ENCODE results near the gene YWHAG. TPM values are rescaled to one million over a fixed set of nuclear protein-coding genes. Genes with fewer than 3 reads are reported as not detected.
A peak's percentile ranks its signal among the peaks of the same experiment; 100 is the strongest.
"Not testable (repeated sequence)": the region's sequence is repeated elsewhere in the genome, so short reads cannot be mapped to it uniquely, and the experiment has no call there.

YWHAG gene
- total RNA-seq, 1 experiment from 2014 or later = 84.6 TPM

DNA sequence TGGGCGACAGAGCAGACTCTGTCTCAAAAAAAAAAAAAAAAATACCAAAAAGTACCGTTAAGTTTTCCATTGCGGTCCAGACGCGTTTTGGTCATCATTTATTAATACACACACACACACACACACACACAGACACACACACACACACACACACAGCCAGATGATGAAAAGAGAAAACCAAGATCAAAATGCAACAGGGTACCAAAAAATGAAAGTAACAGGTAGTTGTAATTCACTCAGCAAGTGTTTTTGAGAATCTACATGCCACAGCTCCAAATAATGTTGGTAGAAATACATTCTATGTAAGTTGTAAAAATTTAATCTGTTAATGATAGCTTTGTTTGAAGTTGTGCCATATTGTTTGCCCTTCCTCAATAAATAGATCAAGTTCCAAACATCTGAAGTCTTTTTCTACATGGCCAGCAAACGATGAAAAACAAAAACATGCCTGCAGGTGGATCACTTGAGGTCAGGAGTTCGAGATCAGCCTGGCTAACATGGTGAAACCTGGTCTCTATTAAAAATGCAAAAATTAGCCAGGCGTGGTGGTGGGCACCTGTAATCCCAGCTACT lies 9.4 kb downstream of the YWHAG start:
- DNase-seq (ENCODE audit: low spot score) = no peak

GRCh38 chr7:76347710-76348109 lies 11.1 kb downstream of the YWHAG start:
- no peak for DNase-seq (ENCODE audit: low spot score)

- peak; percentile 95 for DNase-seq (ENCODE audit: low spot score)
Observed at GRCh38 chr7:76346778-76347177, 12.0 kb downstream of the YWHAG start.

DNA sequence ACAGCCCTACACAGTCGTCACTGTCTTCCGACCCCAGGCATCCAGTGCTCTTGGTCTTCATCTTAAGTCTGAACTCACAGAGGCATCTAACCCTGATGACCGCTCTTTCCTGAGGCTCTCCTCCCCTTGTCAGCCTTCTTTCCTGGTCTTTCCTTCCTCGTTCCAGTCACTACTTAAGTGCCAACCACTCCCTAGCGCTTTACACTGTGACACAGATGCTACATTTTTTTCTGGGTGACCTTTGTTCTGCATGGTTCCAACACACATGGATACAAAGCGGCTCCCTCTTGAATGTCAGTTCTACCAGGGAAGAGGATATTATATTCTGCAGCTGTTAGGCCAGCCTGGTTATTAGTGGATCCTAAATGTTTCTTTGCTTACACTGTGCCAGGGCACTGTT lies 12.7 kb downstream of the YWHAG start:
- peak; percentile 95 for DNase-seq (ENCODE audit: low spot score)

GRCh38 chr7:76343931-76344321 lies 14.9 kb downstream of the YWHAG start:
- DNase-seq (ENCODE audit: low spot score) = no peak

DNA sequence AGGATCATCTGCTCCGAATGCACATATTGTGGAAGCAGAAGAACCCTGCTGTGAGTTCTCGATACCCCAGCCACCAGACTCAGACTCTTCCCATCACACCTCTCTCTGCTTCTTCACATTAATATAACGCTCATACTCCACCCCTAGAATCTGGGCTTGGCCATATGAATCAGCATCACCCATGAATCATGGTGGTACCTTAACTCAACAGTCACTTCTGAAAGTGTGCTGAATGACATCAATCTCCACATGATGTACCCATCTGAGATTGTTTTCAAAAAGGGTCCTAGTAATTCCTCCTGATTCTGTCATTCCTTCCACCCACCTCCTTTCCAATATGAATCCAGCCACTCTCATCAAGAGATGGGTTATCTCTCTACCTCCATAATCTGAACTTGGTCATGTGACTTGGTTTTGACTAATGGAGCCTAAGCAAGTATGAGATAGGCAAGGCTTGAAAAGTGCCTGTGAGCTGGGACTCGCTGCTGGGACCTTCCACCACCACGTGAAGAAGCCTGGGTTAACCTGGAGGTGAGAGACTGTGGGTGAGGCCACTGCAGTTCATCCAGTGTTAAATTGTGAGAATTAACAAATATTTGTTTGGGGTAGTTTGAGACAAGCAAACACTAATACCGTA lies 15.4 kb downstream of the YWHAG start:
- DNase-seq (ENCODE audit: low spot score) = no peak

DNA sequence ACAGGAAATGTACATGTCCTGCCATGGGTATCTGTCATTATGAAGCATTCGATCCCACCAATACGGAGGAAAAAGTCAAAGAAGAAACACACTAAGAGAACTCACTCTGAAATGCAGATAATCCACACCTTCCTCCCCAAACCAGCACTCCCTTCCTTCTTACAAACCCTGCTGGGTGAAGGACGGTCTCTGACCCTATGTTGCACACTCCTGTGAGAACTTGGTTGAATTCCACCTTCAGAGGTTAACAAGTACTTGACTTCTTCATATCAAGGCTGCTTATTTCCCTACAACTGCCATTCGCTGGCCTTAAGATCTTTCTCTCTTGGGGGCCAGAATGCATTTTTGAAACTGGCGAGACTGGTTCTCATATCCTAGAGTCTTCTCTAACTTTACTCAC lies 16.6 kb downstream of the YWHAG start:
- no peak for DNase-seq (ENCODE audit: low spot score)

DNA sequence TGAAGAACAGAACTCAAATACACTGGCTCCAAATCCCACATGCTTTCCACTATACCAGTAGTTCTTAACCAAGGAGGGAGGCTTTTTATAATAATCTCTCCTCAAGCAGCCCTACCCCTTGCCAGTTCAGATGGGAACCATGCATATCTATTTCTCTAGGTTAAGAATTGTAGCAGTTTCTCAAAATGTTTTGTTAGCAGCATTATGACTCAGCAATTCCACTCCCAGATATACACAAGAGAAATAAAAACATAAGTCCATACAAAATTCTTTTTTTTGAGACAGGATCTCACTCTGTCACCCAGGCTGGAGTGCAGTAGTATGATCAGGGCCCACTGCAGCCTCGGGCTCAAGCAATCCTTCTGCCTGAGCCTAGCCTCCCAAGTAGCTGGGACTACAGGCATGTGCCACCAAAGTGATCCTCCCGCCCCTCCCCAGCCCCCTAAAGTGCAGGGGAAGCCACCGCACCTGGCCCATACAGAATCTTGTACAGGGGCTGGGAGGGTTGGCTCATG lies 18.1 kb downstream of the YWHAG start:
- no peak for DNase-seq (ENCODE audit: low spot score)

- no peak for DNase-seq (ENCODE audit: low spot score)
Observed at GRCh38 chr7:76338298-76339084, 20.3 kb downstream of the YWHAG start.

- no peak for DNase-seq (ENCODE audit: low spot score)
Observed at GRCh38 chr7:76337147-76337546, 21.6 kb downstream of the YWHAG start.

DNA sequence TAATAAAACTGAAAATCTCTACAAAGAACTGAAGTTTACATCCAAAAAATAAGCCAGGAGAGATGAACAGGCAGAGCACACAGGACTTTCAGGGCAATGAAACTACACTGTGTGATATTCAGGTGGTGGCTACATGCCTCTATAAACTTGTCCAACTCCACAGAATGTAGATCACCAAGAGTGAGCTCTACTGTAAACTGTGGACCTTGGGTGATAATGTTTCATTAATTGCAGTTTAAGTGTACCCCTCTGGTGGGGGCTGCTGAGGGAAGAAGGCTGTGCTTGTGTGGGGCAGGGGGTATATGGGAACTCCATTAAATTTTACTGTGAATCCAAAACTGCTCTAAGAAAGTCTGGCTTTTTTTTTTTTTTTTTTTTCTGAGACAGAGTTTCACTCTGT lies 22.7 kb downstream of the YWHAG start:
- no peak for DNase-seq (ENCODE audit: low spot score)

DNA sequence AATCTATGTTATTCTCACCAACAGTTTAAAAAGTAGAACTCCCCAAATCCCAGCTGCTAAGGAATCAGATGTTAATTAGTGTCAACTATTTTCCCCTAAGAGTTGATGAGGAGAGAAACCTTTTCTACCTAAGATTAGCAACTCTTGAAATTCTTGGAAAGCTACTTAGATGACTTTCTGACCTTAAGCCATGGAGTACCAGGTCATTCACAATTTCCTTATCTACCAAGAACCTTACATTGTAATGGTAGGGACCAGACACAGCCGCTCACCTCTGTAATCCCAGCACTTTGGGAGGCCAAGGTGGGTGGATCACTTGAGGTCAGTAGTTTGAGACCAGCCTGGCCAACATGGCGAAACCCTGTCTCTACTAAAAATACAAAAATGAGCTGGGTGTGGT lies 23.4 kb downstream of the YWHAG start:
- not testable (repeated sequence) for DNase-seq (ENCODE audit: low spot score)

GRCh38 chr7:76334320-76334967 lies 24.3 kb downstream of the YWHAG start:
- no peak for DNase-seq (ENCODE audit: low spot score)

DNA sequence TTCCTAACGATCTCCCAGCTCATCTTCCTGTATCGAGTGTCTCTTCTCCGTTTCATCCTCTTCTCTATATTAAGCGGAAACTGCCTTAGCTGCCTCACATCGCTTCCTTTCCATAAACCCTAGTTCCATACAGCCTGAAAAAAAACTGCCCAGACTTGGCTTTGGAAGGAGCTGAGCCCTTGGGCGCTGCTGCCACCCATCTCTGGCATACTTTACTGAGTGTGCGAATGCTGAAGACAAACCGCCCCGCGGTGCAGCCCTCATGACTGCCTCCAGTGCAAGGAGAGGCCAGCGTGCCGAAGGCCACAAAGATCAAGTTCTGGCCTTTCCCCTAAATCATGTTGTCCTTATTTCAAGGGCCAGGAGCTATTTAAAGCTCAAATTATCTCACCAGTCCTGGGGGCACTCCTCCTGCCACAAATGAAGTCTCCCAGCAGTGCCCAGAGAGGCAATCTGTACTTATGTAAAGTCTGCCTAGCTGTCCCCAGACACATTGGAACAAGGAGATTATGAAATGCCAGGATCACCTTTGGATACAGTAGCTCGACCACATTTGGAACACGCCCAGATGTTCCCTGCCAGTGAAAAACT lies 25.2 kb downstream of the YWHAG start:
- DNase-seq (ENCODE audit: low spot score) = no peak

GRCh38 chr7:76332078-76332477 lies 26.7 kb downstream of the YWHAG start:
- no peak for DNase-seq (ENCODE audit: low spot score)

DNA sequence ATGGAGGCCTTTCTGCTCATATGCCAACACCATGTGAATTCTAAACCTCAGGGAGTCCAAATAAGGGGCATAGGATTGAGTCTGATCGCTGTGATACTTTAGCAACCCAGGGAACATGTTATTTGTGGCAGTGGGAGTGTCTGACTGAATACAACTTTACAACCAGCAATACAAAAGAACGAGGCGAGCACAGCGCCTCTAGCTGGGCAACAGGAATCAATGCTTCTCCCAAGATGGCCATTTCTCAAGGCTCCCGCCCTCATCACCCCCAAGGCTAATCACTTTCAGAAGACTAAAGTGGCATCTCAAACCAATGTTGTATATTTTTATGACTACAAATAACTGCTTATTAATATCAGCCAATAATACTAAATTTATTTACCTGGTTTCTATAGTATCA lies 28.1 kb downstream of the YWHAG start:
- no peak for DNase-seq (ENCODE audit: low spot score)

DNA sequence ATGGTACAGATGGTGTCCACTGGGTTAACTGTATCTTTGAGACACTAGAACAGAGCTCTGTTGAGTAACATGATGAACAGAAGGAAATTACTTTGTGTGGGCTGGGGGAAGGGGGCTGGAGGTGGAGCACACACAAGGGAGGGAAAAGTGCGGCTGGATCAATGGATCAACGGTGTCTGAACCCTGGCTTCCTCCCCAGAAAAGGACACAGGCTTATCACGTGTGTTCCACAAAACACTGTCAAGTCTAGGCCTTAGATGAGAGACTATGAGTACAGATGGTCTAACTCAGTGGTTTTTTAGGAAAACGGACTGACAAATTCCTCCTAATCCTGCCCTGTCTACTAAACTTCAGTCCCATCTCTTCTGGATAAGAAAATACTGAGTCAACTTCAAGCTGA lies 28.5 kb downstream of the YWHAG start:
- DNase-seq (ENCODE audit: low spot score) = no peak

GRCh38 chr7:76329479-76329878 lies 29.3 kb downstream of the YWHAG start:
- DNase-seq (ENCODE audit: low spot score) = no peak

DNA sequence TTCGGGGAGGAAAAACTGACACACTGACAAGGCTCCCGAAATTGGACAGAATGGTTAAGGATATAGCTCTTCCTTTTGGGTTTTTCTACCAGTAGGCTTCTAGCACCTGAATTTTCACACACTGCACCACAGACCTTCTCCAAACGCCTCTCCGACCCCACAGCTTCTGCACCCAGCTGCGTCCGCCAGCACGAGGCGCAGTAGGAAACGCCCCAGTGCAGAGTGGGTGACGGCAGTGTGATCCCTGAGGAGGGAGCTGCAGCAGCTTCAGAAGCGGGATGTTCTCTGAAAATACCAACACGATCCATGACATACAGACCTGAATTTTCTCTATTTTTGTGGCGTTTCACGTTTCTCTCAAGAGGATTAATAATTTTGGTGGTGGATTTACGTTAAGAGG lies 30.4 kb downstream of the YWHAG start:
- DNase-seq (ENCODE audit: low spot score) = no peak

GRCh38 chr7:76327610-76328009 lies 31.2 kb downstream of the YWHAG start:
- DNase-seq (ENCODE audit: low spot score) = no peak

DNA sequence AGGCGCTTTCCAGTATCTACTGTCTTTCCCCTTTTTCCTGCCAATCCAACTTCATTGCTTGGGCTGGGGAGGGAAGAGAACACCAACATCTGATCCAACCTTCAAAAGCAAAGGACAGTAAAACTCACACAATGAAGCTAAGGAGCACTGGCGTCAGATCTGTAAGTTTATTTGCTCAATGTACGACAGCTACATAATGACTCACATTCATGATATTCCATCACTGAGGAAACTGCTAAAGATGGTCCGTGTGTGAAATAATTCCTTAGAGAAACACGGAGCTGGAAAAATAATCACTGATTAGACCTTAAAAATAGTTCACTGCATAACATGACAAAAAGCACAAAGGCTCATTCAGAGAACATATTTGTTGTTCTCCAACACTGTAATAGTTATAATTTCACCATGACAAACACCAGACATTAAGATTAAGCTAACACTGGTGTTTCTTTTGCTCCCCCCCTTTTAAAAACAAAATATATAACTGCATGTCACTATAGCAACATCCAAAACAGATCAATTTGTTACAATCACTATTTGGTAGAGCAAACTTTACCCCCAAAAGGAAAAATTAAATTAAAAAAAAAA lies 32.1 kb downstream of the YWHAG start:
- no peak for DNase-seq (ENCODE audit: low spot score)

DNA sequence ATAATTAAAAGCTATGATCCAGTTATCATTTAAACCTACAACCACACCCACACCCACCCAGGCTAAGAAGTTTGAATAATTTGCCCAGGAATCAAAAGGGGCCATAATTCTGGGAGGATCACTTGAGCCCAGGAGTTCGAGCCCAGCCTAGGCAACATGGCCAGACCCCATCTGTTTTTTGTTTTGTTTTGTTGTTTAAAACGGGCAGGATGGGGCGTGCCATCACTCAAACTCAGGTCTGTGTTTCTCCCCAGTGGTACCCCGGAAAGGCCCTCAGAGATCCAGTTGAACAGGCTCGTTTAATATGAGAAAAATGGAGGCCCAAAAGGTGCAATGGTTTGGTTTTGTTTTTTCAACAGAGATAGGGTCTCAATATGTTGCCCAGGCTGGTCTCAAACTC lies 33.0 kb downstream of the YWHAG start:
- DNase-seq (ENCODE audit: low spot score) = no peak
